ENCODE data around the gene PRG2.

Gene PRG2, protein sequence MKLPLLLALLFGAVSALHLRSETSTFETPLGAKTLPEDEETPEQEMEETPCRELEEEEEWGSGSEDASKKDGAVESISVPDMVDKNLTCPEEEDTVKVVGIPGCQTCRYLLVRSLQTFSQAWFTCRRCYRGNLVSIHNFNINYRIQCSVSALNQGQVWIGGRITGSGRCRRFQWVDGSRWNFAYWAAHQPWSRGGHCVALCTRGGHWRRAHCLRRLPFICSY

GRCh38 chr11:57390535-57390934 lies at the start of gene PRG2:
TSS of gene PRG2 (minus strand) at chr11:57390650. CDS start at chr11:57389944, 706 bp downstream.
- no peak for DNase-seq

DNA sequence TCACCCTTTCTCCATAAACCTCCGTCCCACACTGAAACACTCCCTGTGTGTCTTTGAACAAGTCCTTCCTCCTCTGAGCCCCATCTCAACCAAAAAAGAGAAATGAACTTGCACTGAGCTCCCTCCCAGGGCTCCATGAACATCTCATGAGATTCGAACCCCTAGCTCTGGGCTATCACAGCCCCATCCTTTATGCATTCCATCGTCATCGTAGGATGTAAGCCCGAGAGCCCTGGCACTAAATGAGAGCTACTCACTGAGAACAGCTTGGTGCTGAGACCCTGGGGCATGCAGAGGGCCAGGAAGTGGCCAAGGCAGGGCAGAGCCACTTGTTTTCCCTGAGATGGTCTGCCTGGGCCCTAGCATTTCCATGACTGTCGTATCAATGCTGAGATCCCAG lies 49.3 kb upstream of the PRG2 start:
- DNase-seq = no peak

DNA sequence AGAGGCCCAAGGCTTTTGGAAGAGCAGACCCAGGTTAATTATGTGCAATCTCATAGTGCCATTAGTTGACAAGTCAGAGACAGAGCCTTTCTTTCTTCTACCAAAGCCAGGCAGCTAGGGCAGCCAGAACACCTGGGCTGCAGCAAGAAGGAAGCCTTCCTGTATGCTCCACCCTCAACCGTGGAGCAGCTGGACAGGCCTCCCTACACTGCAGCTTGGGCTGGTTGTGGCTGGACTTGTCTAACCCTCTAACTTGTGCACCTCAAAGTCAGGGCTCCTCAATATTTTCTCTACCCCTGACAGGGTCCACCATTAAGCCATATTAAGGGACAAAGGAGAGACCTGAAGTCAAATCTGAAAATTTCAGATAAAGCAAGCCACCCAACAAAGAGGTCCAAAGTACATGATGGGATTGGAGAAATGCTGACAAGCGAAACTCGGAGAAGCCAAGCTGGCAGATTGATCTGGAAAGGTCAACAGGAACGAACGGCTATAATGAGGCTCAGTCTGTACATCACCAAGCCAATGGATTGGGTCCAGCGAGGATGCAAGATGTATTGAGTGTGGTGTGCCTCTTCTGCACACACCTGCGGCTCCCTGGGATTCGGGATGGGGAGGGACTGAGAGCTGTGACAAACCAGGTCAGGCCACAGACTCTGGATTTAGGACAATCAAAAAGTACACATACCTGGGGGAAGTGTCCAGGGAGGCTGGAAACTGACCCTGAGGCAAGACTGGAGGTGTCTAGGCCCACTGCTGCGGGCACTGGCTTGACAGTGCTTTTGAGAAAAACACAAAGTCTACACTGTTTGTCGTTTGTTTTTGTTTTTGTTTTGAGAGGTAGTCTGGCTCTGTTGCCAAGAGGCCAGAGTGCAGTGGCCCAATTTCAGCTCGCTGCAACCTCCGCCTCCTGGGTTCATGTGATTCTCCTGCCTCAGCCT lies 48.2 kb upstream of the PRG2 start:
- DNase-seq = no peak

- DNase-seq = no peak
Observed at GRCh38 chr11:57436031-57436430, 45.6 kb upstream of the PRG2 start.

DNA sequence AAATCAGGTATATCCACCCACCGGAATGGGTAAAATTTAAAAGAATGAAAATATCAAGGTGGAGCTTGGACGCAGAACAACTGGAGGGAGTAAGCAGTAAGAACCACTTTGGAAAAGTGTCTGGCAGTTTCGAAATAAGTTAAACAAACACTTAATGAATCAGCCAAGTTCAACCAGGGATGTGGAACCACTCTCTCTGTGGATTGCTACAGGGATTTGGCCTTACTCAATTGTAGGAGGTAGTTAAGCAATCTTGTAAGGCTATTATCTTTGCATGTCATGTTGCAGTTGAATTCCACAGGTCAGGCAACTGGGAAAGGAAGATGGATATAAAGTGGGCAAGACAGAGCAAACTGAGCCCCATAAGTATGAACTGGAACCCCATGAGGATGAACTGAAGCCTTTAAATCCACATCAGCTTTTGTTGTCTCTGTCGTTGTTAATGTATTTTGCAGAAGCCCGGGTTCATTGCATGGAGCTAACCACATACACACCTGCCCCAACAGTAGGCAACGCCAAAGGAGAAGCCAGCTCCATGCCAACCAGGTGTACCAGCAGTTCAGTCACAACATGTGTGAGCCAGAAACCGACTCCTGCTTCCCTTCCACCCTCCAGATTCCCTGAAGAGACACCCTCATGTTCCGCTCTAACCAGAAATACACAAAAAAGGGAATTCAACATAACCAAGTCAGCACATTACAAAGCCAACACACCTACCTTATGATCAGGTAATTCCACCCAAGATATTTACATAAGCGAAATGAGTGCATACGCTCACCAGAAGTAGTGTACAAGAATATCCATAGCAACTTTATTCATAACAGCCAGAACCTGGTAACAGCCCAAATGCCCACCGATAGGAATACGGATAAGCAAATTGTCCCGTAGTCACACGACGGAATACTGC lies 44.4 kb upstream of the PRG2 start:
- no peak for DNase-seq

- DNase-seq = peak; percentile 29 to 48
Observed at GRCh38 chr11:57432714-57433163, 42.3 kb upstream of the PRG2 start.

DNA sequence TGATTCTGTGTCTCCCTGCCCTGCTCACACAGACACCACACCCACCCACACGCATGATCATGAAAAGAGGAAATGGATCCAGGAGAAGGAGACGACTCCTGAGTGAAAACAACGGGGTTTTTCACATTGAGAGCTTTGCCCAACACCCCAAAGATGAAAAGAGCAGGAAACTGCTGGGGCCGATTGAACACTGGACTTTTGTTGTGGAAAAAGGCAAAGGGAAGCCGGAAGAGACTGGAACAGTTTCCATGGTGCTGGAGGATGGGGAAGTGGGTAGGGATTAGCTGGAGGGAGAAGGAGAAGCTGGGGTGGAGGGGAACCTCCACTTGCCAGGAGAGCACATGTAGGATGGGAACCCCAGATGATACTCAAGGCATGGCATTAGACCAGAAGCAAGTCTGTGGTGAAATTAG lies 41.7 kb upstream of the PRG2 start:
- DNase-seq = peak in 1 of 2 donors; percentile 34

GRCh38 chr11:57430952-57431351 lies 40.5 kb upstream of the PRG2 start:
- DNase-seq = no peak

DNA sequence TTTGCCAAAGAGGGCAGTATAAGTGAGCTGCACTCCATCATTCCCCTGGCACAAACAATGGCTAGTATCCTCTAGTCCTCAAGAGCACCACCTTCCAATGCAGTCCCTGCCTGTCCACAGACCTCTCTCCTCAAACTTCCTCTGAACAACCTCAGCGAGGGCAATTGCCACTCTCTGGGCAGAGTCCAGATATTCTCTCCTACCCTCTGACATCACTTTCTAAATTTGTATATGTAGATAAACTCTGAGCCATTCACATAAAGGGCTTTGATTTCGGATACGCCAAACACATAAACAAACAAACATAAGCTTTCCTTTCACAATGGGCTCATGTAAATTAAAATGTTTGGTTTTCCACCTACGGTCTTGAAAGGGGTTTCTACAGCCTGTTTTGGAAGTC lies 39.5 kb upstream of the PRG2 start:
- DNase-seq = no peak

DNA sequence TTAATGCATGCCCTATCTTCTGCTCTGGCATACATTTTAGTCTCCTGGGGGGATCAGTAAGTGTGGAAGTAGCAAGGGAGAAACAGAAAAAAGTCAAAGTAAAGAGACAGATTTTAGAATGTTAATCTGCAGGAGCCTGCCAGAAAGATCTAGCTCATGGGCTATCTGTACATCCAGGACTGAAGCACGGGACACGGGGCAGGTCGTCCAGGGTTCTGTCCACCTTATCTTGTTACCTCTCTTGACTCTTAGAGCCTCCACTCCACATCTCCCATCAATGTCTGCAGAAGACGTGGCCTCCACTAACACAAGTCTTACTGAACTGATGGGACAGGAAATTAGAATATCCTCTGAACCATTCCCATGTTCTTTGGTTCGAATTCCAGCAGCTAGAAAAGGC lies 38.2 kb upstream of the PRG2 start:
- no peak for DNase-seq

- DNase-seq = no peak
Observed at GRCh38 chr11:57427727-57428082, 37.3 kb upstream of the PRG2 start.

DNA sequence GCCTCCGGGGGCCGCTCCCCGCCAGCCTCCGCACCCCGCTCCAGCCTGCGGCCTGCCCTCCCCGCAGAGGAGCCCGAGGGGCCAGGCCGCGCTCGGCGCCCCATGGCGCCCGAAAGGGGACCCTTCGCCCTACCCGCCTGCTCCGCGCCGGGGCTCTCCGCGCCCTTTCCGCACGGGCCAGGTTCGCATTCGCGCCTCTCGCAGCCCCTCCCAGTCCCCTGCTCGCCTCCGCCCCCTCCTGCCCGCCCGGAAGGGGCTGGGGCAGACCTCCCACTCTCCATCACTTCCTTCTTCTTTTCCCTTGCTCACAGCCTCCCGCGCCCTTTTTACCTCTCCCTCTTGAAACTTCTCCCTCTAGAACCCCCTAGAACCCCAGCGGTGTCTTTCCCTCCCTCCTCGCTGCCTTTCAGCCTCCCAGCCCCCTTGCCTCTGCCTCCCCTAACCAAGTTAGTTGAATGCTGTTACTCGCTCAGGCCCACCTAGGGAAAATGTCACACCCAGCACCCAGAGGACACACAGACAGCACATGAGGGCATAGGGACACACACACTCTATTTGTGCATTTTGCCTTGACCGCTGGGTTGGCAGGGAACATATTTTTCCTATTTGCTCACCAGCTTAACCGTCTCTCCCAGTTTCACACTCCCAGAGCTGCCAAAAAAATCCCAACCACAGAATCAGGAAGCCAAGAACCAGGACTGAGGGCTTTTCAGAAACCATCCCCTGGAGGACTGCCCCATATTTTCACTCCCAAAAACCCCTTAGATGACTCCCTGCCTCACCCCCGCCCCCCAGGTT lies 36.7 kb upstream of the PRG2 start, which contains the start of gene SLC43A3:
Gene SLC43A3 (minus strand): TSS at position 193 of the 798 bp plus-strand sequence. CDS start 949 bp downstream, outside the sequence.
- DNase-seq = peak; percentile 34 to 77

DNA sequence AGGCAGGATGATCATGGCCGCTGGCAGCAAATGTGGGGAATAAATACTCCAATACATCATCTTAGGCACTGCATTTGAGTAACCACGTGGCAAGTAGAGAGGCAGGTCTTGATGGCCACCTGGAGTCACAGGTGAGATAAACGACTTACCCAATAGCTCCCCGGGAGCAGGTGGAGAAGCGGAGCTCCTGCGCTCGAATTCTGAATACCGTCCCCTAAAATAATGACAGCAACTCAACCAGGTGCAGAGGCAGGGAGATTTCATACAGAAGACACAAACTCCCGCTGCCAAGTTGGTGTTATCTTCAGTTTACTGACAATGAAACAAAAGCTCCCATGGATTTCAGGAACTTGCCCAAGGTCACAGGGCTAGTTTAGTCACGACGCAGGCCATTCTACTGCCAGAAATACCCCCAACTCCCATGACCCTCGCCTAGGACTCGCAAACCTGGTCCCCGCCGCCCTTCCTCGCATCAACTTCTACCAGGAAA lies 36.0 kb upstream of the PRG2 start:
- DNase-seq = no peak

- no peak for DNase-seq
Observed at GRCh38 chr11:57425565-57426438, 35.4 kb upstream of the PRG2 start.

- DNase-seq = peak; percentile 72 to 98
Observed at GRCh38 chr11:57424792-57425564, 34.5 kb upstream of the PRG2 start.

GRCh38 chr11:57424137-57424791 lies 33.8 kb upstream of the PRG2 start:
- no peak for DNase-seq

DNA sequence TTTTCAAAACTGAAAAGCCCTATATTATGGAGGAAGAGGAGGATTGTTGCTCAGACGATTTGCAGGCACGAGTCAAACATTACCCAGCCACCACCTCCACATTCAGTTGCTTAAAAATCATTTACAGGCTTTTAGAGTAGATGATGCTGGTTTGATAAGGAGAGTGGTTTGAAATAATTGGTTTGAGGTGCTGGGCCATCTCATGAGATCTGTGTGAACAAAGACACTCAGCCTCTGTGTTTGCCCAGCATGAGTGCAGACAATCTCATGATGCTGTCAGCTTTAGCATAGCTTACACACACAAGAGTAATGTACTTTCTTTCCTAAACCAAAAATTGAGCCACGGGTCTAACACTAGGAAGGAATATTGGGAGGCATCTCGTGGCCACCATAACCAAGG lies 32.2 kb upstream of the PRG2 start:
- no peak for DNase-seq

DNA sequence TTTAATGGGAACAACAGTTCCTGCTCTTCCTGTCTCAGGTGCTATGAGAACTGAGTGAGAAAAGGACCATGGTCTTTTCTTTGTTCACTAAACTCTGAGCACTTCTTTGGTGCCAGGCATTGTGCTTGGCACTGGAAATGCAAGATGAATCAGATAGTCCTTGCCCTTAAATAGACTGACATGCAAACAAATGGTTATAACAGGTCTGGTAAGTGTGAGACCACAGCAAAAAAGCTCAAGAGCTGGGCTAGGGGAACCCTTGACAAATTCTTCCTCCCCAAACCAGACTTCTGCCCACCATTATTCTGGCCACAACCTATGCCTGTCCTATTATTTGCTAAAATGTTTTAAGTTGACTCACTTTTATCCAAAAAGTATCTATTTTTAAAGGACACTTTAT lies 31.4 kb upstream of the PRG2 start:
- no peak for DNase-seq

GRCh38 chr11:57421066-57421465 lies 30.6 kb upstream of the PRG2 start:
- no peak for DNase-seq

- DNase-seq = no peak
Observed at GRCh38 chr11:57419146-57419545, 28.7 kb upstream of the PRG2 start.

All from bone marrow (tissue), 2 donors.